Measurements from ENCODE around the gene COBLL1. TPM values are rescaled to one million over a fixed set of nuclear protein-coding genes. Genes with fewer than 3 reads are reported as not detected.
"Not testable (repeated sequence)": the region's sequence is repeated elsewhere in the genome, so short reads cannot be mapped to it uniquely, and the experiment has no call there.

The COBLL1 gene
- total RNA-seq, 2 donors from 2014 or later, result 14.9 to 21.1 TPM

DNA sequence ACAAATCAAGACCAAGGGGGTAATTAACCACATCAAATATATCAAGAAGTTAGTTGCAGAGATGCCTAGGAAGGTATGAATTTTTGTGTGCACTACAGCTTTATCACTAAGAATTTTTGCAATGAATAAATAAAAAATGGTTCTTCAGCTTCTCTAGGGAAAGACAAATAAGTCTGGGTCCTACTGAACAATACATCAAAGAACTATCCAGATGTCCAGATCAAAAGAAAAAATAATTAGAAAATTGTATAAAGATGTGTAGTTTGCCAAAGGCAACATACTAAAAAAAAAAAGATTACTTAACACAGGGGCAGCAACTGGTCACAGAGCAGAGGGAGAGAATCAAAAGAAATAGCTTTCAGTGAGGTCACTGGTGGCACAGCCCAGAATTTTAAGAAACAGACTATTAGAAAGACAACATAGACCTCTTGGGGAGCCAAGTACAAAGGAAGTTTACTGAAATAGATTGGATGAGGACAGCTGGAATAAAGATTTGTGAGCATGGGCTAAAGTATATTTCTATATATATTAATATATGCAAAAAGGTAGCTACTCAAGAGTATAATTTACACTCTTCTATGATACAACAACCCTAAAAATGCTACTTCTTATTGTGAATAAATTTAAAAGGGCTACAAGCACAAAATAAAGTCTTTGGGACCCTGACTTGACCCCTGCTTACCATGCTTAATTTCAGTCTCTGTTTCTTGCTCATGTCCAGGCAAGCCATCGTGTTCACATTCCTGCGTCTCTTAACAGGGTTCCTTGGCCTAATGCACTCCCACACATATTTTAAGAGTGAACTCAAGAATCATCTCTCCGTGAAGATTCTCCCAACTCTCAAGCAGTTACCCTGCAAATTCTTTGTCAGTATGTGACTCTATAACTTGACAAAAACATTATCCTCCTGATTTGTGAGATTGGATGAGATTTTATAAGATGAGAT, 121.4 kb downstream of the COBLL1 start:
- no peak for TF ChIP-seq CTCF (IDR thresholded peaks at IDR 0.05)
- no peaks in the 10 kb centered on the region for H3K27me3 ChIP-seq
- no peak for DNase-seq (ENCODE audit: low spot score)
- peaks cover 0 to 10% of the 10 kb centered on the region in 2 donors for H3K4me1 ChIP-seq
- H3K4me3 ChIP-seq, result no peak overlapping the region
- H3K36me3 ChIP-seq, result peaks cover 5% of the 10 kb centered on the region
- no peaks in the 10 kb centered on the region for H3K9me3 ChIP-seq
- H3K27ac ChIP-seq, result no peak overlapping the region

- H3K4me3 ChIP-seq, result no peak overlapping the region
- peaks cover 5% of the 10 kb centered on the region for H3K36me3 ChIP-seq
- DNase-seq (ENCODE audit: low spot score), result no peak
- H3K4me1 ChIP-seq, result no peaks in the 10 kb centered on the region
- H3K9me3 ChIP-seq, result no peaks in the 10 kb centered on the region
- H3K27me3 ChIP-seq, result no peaks in the 10 kb centered on the region
- peak; percentile 61 to 73 for TF ChIP-seq CTCF (IDR thresholded peaks at IDR 0.05)
- no peak overlapping the region for H3K27ac ChIP-seq
These were observed 124.4 kb downstream of the COBLL1 start for GRCh38 chr2:164717000-164717803.

DNA sequence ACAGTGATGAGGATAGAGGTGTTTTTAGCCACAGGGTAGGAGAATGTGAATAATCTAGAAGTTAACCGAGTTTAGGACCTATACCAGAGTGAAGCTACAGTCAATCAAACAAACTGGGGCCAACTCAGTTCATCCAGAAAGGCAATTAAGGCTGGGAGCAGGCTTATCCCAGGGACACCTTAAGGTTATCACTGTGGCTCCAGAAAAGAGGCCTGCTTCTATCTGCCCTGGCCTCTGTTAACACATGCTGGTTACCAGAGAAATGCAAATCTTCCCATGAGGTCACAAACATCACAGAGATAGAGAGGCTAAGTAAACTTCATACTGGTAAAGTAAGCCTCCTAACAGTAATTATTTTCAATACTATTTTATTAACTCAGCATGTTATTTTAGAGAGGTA, 127.2 kb downstream of the COBLL1 start:
- TF ChIP-seq CTCF (IDR thresholded peaks at IDR 0.05), result no peak
- Histone ChIP-seq H3K36me3 (no peaks in the 10 kb centered on the region), H3K27ac (no peak overlapping the region)

DNA sequence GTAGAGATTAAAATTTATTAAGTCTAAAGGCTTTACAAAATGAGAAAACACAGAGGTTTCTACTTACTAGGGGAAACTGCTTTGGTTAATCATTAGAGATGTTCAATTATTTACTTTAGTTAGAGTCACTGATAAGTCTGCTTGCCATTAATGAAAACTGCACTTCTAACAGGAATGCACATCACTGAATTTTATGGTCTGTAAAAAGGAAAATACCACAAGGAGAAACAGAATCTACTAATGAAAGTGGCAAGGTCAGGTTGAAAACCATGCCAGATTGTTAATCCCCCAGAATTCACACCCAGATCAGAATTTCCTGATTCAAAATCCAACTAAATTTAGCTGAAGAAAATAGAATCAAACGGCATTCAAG, 129.9 kb downstream of the COBLL1 start:
- H3K27ac ChIP-seq, result no peak overlapping the region
- no peaks in the 10 kb centered on the region for H3K27me3 ChIP-seq
- DNase-seq (ENCODE audit: low spot score), result no peak
- H3K4me3 ChIP-seq, result no peak overlapping the region
- H3K9me3 ChIP-seq, result no peaks in the 10 kb centered on the region
- TF ChIP-seq CTCF (IDR thresholded peaks at IDR 0.05), result no peak
- H3K36me3 ChIP-seq, result no peaks in the 10 kb centered on the region
- H3K4me1 ChIP-seq, result no peaks in the 10 kb centered on the region

More for the DNA sequence above, 127.2 kb downstream of the COBLL1 start:
- H3K4me1 ChIP-seq, result no peaks in the 10 kb centered on the region
- H3K9me3 ChIP-seq, result no peaks in the 10 kb centered on the region
- DNase-seq (ENCODE audit: low spot score), result no peak
- no peaks in the 10 kb centered on the region for H3K27me3 ChIP-seq
- H3K4me3 ChIP-seq, result no peak overlapping the region

DNA sequence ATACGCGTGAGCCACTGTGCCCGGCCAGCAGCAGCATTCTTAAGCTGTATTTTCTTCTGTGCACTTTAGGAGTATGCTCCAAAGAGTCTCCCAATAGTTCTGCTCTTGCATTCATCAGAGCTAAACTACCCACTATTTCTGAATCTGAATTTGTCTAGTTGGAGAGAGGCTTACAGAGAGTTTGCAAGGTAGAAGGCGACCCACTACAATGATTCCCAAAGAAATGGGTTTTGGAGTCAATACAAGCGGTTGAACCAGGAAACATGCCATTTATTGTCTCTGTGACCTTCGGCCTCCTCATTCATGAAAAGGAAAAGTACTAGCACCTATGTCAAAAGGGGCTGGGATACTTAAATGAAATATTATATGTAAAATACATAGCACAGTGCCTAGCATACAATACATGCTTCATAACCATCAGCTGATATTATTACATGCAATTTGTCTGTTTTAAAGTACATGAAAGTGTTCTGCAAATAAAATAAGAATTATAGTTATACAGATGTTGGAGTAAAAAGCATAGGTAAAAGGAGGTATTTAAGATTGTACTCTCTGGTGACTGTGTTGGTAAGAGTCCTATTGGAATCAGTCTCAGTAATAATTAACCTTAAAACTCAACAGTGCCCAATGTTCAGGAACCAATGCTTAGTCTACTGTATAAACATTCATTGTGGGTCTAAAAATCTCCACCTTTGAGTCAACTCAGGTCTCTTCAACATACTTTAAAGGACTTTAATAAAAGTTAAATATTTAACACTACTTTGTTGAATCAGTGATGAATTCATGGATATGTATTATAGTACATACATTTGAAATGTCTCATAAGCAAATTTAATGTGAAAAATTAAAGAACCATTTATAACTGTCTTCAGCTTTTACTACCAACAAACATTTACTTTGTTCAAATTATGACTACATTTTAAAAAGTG, 130.5 kb downstream of the COBLL1 start:
- H3K9me3 ChIP-seq, result no peaks in the 10 kb centered on the region
- no peak for DNase-seq (ENCODE audit: low spot score)
- no peaks in the 10 kb centered on the region for H3K27me3 ChIP-seq
- H3K27ac ChIP-seq, result no peak overlapping the region
- no peak overlapping the region for H3K4me3 ChIP-seq
- TF ChIP-seq CTCF (IDR thresholded peaks at IDR 0.05), result no peak
- H3K4me1 ChIP-seq, result no peaks in the 10 kb centered on the region
- no peaks in the 10 kb centered on the region for H3K36me3 ChIP-seq

- H3K4me1 ChIP-seq; H3K27ac ChIP-seq; H3K27me3 ChIP-seq; DNase-seq (ENCODE audit: low spot score); H3K4me3 ChIP-seq; H3K9me3 ChIP-seq; H3K36me3 ChIP-seq: not testable (repeated sequence)
These were observed 131.3 kb downstream of the COBLL1 start for GRCh38 chr2:164710252-164710836.

All from right atrium auricular region (tissue), 2 donors.